ENCODE measurements around the gene CARD11. TPM values are rescaled to one million over a fixed set of nuclear protein-coding genes. Genes with fewer than 3 reads are reported as not detected.
"Not testable (repeated sequence)": the region's sequence is repeated elsewhere in the genome, so short reads cannot be mapped to it uniquely, and the experiment has no call there.

Gene CARD11
- polyA plus RNA-seq, 1 experiment, result 1.2 TPM

DNA sequence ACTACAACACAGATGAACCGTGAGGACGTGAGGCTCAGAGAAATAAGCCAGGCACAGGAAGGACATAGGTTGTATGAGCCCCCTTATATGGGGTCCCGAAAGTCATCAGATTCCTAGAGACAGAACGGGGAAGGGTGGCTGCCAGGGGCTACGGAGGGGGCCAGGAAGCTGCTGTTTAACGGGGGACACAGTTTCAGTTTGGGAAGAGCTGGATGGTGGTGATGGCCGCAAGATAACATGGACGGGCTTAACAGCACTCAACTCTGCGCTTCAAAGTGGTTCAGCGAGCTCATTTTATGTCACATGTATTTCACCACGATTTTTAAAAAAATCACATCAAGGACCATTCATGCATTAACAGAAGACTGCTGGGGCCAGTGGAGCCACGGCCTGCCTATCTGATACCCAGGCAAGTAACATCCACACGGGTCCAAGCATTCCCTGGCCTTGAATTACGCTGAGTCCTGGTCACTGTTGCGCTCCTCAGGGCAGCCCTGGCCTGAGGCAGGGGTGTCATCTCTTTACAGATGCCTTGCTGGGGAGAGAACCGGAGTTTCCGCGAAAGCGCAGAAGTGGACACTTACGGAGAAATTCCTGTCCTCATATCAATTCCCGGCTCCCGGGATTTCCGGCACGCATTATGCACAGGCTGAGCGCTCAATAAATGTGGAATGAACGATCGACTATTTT is 1.5 kb downstream of the CARD11 start:
- DNase-seq (ENCODE audit: low read depth, low spot score), result no peak
- Histone ChIP-seq H3K9me3 (ENCODE audit: control insufficient read depth, insufficient read depth, low read length) (no peaks in the 10 kb centered on the region; the same call in 1 of the 2 replicates), H3K27ac (ENCODE audit: low read depth, low read length) (no peak overlapping the region), H3K27me3 (ENCODE audit: control insufficient read depth, insufficient read depth, low read length) (no peaks in the 10 kb centered on the region), H3K4me3 (ENCODE audit: low read depth, low read length) (no peak overlapping the region)
- POLR2A ChIA-PET, result no interaction called here
- TF ChIP-seq, protein P1, sequence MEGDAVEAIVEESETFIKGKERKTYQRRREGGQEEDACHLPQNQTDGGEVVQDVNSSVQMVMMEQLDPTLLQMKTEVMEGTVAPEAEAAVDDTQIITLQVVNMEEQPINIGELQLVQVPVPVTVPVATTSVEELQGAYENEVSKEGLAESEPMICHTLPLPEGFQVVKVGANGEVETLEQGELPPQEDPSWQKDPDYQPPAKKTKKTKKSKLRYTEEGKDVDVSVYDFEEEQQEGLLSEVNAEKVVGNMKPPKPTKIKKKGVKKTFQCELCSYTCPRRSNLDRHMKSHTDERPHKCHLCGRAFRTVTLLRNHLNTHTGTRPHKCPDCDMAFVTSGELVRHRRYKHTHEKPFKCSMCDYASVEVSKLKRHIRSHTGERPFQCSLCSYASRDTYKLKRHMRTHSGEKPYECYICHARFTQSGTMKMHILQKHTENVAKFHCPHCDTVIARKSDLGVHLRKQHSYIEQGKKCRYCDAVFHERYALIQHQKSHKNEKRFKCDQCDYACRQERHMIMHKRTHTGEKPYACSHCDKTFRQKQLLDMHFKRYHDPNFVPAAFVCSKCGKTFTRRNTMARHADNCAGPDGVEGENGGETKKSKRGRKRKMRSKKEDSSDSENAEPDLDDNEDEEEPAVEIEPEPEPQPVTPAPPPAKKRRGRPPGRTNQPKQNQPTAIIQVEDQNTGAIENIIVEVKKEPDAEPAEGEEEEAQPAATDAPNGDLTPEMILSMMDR (IDR thresholded peaks at IDR 0.05; ENCODE audit: low read depth, low read length), result no peak
- CTCF ChIA-PET, result no interaction called here

DNA sequence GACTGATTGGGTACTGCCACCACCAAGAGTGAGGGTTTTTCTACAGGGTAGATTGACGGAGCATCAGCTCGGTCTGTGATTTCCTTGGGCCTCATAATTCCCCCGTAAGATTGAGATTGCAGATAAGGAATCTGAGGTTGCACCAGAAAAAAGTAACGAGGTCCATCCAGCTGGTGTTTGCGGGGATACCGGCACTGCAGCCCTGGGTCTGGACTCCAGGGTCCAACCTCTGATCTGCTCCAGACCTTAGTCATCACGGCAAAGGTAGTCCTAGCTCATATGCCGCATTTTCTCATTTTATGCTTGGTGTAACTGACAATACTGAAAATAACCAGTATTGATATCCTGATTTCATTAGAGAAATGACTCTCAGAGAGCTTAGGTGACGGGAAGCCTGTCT is 3.9 kb downstream of the CARD11 start:
- TF ChIP-seq, protein P1 (IDR thresholded peaks at IDR 0.05; ENCODE audit: low read depth, low read length), result no peak
- ChIA-PET POLR2A (no interaction called here), CTCF (no interaction called here)
- H3K27ac ChIP-seq (ENCODE audit: low read depth, low read length), result no peak overlapping the region
- no peaks in the 10 kb centered on the region for H3K27me3 ChIP-seq (ENCODE audit: control insufficient read depth, insufficient read depth, low read length)
- no peak for DNase-seq (ENCODE audit: low read depth, low spot score)
- no peak overlapping the region for H3K4me3 ChIP-seq (ENCODE audit: low read depth, low read length)
- H3K9me3 ChIP-seq (ENCODE audit: control insufficient read depth, insufficient read depth, low read length), result no peaks in the 10 kb centered on the region; the same call in 1 of the 2 replicates

DNA sequence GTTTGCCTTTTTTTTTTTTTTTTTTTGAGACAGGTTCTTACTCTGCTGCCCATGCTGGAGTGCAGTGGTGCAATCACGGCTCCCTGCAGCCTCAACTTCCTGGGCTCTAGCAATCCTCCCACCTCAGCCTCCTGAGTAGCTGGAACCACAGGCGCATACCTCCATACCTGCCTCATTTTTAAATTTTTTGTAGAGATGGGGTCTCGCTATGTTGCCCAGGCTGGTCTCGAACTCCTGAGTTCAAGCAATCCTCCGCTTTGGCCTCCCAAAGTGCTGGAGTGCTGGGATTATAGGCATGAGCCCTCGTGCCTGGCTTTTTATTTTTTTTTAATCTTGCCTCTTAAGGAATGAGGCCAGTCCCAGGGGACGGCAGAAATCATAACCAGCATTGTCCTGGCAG is 5.7 kb downstream of the CARD11 start:
- H3K4me3 ChIP-seq (ENCODE audit: low read depth, low read length); H3K27me3 ChIP-seq (ENCODE audit: control insufficient read depth, insufficient read depth, low read length); H3K27ac ChIP-seq (ENCODE audit: low read depth, low read length); POLR2A ChIA-PET; DNase-seq (ENCODE audit: low read depth, low spot score); H3K9me3 ChIP-seq (ENCODE audit: control insufficient read depth, insufficient read depth, low read length); CTCF ChIA-PET: not testable (repeated sequence)

DNA sequence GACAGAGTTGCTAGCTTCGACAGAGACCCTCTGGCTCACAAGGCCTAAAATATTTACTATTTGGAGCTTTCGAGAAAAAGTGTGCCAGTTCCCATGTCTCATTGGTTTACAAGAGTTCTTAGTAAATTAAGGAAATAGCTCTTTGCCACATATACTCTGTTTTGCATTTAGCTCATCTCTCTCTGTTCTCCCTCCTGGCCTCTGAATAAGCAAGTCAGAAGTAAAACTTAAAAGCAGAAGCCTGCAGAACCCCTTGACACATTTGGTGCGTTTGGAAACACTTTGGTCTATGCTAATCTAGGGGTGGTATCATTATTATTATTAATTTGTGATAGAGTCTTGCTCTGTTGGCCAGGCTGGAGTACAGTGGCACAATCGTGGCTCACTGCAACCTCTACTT is 6.4 kb downstream of the CARD11 start:
- no peaks in the 10 kb centered on the region for H3K27me3 ChIP-seq (ENCODE audit: control insufficient read depth, insufficient read depth, low read length)
- H3K27ac ChIP-seq (ENCODE audit: low read depth, low read length), result no peak overlapping the region
- ChIA-PET POLR2A (no interaction called here), CTCF (no interaction called here)
- no peaks in the 10 kb centered on the region for H3K9me3 ChIP-seq (ENCODE audit: control insufficient read depth, insufficient read depth, low read length)
- H3K4me3 ChIP-seq (ENCODE audit: low read depth, low read length), result no peak overlapping the region
- no peak for DNase-seq (ENCODE audit: low read depth, low spot score)
- TF ChIP-seq, protein P1 (IDR thresholded peaks at IDR 0.05; ENCODE audit: low read depth, low read length), result no peak

DNA sequence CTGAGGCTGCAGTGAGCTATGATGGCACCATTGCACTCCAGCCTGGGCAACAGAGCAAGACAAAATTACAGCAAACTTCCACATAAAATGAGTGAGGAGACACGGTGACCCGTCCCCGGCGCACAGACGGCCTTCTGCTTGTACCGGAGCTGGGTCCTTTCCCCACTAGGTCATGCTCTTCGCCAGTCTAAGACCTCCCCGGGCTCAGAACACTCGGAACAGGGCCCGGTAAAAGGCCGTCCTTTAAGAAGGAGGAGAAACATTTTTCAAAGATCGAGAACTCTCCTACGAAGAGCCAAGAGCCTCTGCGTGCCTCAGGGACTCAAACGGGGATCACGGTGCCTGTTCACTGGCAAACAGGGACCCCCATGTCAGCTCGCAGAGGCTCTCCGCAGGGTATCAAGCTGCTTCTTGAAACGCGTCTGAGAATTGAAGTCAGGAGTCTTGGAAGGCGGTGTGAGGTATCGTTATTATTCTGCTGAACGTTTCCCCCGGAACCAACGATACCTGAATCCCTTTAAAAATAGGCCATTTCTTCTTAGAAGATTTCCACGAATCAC is 9.0 kb downstream of the CARD11 start:
- POLR2A ChIA-PET, result no interaction called here
- H3K27ac ChIP-seq (ENCODE audit: low read depth, low read length), result no peak overlapping the region
- no peak for DNase-seq (ENCODE audit: low read depth, low spot score)
- H3K4me3 ChIP-seq (ENCODE audit: low read depth, low read length), result no peak overlapping the region
- CTCF ChIA-PET, result no interaction called here
- no peaks in the 10 kb centered on the region for H3K9me3 ChIP-seq (ENCODE audit: control insufficient read depth, insufficient read depth, low read length)
- TF ChIP-seq, protein P1 (IDR thresholded peaks at IDR 0.05; ENCODE audit: low read depth, low read length), result no peak
- no peaks in the 10 kb centered on the region for H3K27me3 ChIP-seq (ENCODE audit: control insufficient read depth, insufficient read depth, low read length)
